Effector memory CD4-positive, alpha-beta T cell (primary cell): ENCODE results near the gene PTPRN2.

Experiments
- DNase-seq, 3 donors: peaks; one replicate each; pipeline ENCODE4 v3.0.0-alpha.2; 2020
- H3K27ac ChIP-seq: 2 replicates; pipeline ENCODE4 v1.7.0; 2013; ENCODE audit warnings: mild to moderate bottlenecking, low read length, moderate library complexity; ENCODE audit not compliant: insufficient read depth, poor library complexity, severe bottlenecking
- H3K27me3 ChIP-seq: replicated peaks from 2 replicates; pipeline ENCODE4 v1.7.0; 2013; ENCODE audit warnings: mild to moderate bottlenecking, low read length; ENCODE audit not compliant: insufficient read depth, control insufficient read depth, poor library complexity, severe bottlenecking
- H3K36me3 ChIP-seq: 2 replicates; pipeline ENCODE4 v1.7.0; 2013; ENCODE audit warnings: mild to moderate bottlenecking, low read length, moderate library complexity; ENCODE audit not compliant: control insufficient read depth, insufficient read depth
- H3K4me1 ChIP-seq: 2 replicates; pipeline ENCODE4 v1.7.0; 2013; ENCODE audit warnings: low read length, mild to moderate bottlenecking; ENCODE audit not compliant: control insufficient read depth, insufficient read depth, poor library complexity, severe bottlenecking
- H3K4me3 ChIP-seq: 2 replicates; pipeline ENCODE4 v1.7.0; 2013; ENCODE audit warnings: low read length, low read depth, mild to moderate bottlenecking; ENCODE audit not compliant: insufficient read depth, poor library complexity, severe bottlenecking
- H3K9me3 ChIP-seq: 2 replicates; pipeline ENCODE4 v1.7.0; 2013; ENCODE audit warnings: mild to moderate bottlenecking, low read length, moderate library complexity; ENCODE audit not compliant: control insufficient read depth

Gene PTPRN2

DNA sequence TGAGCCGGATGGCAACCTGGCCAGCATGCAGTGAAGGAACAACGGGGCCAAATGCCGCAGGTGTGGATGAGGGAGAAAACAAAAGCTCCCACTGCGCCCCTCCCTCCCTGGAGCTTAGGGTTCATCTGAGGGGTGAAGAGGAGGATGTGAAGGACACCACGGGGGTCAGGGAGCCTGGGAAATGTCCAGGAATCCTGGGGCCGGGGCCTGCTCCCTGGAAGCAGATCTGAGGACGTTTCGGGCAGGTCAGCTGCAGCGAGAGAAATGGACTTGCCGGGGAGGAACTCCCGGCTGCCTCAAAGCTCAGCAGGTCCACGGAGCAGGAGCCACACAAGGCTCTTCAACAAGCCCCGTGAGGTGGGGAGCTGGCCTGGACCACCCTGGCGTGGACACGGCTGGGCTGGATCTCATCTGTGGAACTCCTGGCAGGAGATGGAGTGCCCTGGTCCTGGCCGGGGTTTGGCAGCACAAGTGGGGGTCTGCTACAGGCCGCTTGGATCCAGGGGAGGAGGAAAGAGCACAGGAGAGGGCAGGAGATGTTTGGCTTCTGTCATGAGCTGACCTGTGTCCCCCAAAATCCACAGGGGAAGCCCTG is 585.0 kb downstream of the PTPRN2 start:
- H3K27me3 ChIP-seq = no peaks in the 10 kb centered on the region
- H3K4me3 ChIP-seq = no peak overlapping the region
- DNase-seq = no peak
- H3K27ac ChIP-seq = no peak overlapping the region
- no peaks in the 10 kb centered on the region for H3K4me1 ChIP-seq
- H3K9me3 ChIP-seq = no peaks in the 10 kb centered on the region
- no peaks in the 10 kb centered on the region for H3K36me3 ChIP-seq

DNA sequence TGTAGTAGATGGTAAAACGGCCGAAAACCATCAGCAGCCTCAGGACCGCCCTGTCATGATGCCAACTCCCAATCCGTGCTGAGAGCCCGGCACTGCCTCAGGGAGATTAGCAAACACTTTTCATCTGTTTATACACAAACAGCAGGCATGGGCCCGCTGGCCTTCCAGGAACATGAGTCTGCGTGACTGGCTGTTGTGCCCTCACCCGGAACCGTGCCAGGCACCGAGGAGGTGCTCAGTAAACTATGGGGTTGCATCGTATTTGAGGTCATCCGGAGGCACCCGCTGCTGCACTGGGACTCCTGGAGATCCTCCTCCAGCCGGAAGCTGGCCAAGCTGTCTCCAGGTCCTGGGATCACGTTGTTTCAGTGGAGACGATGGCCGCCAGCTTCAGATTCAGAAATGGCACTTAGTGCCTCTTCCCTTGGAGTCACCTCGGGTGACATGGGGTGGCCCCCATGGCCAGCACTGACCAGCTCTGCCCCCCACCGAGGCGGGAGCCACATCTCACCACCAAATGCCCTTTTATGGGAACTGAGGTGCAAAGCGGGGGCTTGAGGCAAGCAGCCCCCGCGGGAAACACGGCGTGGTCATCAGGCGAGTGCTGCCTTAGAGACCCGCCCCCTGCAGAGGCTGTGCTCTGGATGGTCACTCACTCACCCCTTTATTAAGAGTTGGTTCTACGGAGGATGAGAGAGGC is 585.9 kb downstream of the PTPRN2 start:
- Histone ChIP-seq H3K4me3 (no peak overlapping the region), H3K4me1 (no peaks in the 10 kb centered on the region)
- DNase-seq = no peak

DNA sequence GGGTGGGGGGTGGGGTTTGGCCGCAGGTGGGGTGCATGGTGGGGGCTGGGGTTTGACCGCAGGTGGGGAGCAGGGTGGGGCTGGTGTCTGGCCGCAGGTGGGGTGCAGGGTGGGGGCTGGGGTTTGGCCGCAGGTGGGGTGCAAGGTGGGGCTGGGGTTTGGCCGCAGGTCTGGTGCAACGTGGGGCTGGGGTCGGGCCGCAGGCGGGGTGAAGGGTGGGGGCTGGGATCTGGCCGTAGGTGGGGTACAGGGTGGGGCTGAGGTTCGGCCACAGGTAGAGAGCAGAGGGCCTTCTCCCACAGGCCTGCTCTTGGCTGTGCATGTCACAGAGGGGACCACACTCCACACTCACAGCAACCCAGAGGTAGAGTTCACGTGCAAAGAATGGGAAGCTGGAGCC is 586.6 kb downstream of the PTPRN2 start:
- Histone ChIP-seq H3K27ac (no peak overlapping the region), H3K36me3 (no peaks in the 10 kb centered on the region), H3K4me1 (no peaks in the 10 kb centered on the region), H3K27me3 (no peaks in the 10 kb centered on the region), H3K4me3 (no peak overlapping the region), H3K9me3 (no peaks in the 10 kb centered on the region)
- no peak for DNase-seq

More for the DNA sequence above, 585.9 kb downstream of the PTPRN2 start:
- Histone ChIP-seq H3K27me3 (no peaks in the 10 kb centered on the region), H3K36me3 (no peaks in the 10 kb centered on the region), H3K9me3 (no peaks in the 10 kb centered on the region), H3K27ac (no peak overlapping the region)

DNA sequence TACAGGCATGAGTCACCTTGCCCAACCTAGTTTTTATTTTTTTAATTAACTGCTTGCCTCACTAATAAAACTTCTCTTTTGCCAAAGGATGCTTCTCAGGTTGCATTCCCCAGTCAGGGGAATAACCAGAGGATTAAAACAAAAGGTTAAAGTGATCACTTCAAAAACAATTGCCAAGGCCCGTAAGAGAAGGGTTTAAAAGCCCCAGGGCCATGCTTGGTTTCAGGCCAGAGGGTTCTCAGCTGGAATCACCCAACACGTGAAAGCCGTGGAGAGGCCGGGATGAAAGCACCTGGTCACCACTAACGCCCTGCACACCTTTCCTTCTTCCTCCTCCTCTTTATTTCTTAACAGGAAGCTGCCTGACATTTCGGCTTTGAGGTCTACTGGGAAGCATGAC is 587.5 kb downstream of the PTPRN2 start:
- no peaks in the 10 kb centered on the region for H3K36me3 ChIP-seq
- H3K4me3 ChIP-seq = no peak overlapping the region

DNA sequence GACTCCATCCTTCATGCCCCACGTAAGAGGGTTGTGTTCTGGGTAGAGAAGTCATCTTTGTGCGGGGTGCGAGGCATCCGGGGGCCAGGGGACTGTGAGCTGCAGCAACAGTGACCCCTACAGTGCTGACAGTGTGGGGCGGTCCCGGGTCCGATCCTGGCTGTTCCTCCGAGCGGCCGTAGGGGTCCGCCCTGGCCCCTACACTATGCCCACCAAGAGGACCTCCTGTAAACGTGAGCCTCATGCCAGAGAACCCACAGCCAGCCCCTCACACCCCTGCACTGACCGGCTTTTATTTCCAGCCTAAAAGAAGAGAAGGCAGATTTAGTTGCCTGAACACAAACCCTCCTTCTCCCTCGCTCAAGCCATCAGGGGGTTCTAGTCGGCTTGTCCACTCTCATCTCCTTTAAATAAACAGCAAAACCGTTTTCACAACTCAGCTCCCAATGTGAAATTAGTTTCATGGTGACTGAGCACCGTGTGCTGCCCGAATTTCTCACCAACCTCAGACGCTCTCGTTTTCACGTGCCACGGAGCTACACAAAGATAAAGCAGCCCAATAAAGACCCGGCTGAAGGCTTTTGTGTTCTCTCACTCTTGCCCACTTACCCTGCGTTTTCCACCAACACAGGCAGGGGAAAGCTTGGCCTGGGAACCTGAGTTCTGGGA is 588.6 kb downstream of the PTPRN2 start:
- H3K27me3 ChIP-seq = no peaks in the 10 kb centered on the region
- H3K36me3 ChIP-seq = no peaks in the 10 kb centered on the region
- no peaks in the 10 kb centered on the region for H3K9me3 ChIP-seq
- no peaks in the 10 kb centered on the region for H3K4me1 ChIP-seq
- H3K27ac ChIP-seq = no peak overlapping the region
- no peak for DNase-seq
- H3K4me3 ChIP-seq = no peak overlapping the region

More for the DNA sequence above, 587.5 kb downstream of the PTPRN2 start:
- no peak for DNase-seq
- no peaks in the 10 kb centered on the region for H3K27me3 ChIP-seq
- no peaks in the 10 kb centered on the region for H3K9me3 ChIP-seq
- no peaks in the 10 kb centered on the region for H3K4me1 ChIP-seq
- H3K27ac ChIP-seq = no peak overlapping the region

DNA sequence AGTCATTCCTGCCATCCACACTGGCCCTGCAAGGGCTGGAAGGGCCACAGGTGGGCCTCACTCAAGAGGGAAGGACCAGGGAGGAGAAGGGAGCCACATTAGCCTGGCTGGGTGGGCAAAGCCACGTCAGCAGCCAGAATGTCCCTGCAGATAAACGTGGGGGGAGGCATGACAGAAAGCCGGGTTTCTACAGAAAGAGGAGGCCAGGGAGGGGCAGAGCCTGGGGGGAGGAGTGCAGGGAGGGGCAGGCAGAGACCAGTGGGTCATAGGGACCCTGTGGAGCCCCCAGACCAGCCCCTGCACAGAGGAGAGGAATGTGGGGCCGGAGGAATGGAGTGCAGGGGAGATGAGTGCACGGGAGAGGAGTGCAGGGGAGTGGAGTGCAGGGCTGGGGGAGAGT is 590.2 kb downstream of the PTPRN2 start:
- H3K4me1 ChIP-seq = no peaks in the 10 kb centered on the region
- H3K36me3 ChIP-seq = no peaks in the 10 kb centered on the region
- H3K27ac ChIP-seq = no peak overlapping the region
- H3K27me3 ChIP-seq = no peaks in the 10 kb centered on the region
- no peaks in the 10 kb centered on the region for H3K9me3 ChIP-seq
- H3K4me3 ChIP-seq = no peak overlapping the region
- no peak for DNase-seq

DNA sequence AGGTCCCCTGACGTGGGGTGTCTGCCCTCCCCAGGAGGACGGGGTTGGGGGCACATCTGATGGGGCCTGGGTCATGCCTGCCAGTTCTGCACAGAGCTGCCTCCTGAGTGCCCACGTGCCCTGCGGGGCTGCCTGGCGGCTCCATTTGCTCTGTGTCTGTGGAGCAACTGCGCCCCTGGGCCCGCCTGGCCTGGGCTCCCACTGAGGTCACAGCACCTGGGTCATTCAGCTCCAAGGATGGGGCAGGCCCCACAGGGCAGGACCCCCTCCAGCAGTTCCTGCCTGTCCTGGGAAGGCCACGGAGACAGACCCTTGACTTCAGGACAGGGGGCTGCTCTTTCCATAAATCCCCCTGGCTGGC is 590.6 kb downstream of the PTPRN2 start:
- Histone ChIP-seq H3K4me3 (no peak overlapping the region), H3K27ac (no peak overlapping the region), H3K4me1 (no peaks in the 10 kb centered on the region), H3K27me3 (no peaks in the 10 kb centered on the region), H3K9me3 (no peaks in the 10 kb centered on the region), H3K36me3 (no peaks in the 10 kb centered on the region)
- DNase-seq = no peak

DNA sequence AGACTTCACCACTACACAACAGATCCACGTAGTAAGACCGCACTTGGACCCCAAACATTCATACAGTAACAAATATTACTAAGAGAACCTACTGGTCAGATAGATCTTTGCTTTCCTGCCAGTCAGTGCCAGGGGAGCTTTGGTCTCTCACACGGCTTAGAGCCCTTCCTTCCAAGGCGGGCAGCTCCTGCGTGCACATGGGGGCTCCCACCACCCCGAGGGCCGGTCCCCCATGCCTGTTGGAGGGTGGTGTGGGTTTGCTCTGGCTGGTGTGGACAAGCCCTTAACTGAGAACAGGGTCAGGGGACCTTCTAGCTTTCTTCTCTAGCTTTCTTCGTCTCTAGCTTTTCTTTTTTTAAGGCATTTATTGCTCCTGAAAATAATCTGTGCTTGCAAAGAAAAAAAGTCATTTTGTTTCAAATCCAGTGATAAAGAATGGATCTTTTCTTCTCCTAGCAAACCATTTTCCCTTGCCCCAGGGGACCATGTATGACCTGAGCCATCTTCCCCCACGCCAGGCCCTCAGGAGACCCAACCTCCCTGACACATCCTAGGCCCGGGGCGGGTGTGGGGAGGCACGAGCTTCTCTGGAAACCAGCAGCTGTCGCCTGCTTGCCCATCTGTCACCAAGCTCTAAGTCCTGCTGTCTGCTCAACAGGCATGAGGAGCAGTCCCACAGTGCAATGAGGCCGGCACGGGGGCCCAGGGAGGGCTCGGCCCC is 591.1 kb downstream of the PTPRN2 start:
- DNase-seq = no peak
- Histone ChIP-seq H3K4me3 (no peak overlapping the region), H3K27me3 (no peaks in the 10 kb centered on the region), H3K36me3 (no peaks in the 10 kb centered on the region), H3K9me3 (no peaks in the 10 kb centered on the region), H3K4me1 (no peaks in the 10 kb centered on the region), H3K27ac (no peak overlapping the region)

DNA sequence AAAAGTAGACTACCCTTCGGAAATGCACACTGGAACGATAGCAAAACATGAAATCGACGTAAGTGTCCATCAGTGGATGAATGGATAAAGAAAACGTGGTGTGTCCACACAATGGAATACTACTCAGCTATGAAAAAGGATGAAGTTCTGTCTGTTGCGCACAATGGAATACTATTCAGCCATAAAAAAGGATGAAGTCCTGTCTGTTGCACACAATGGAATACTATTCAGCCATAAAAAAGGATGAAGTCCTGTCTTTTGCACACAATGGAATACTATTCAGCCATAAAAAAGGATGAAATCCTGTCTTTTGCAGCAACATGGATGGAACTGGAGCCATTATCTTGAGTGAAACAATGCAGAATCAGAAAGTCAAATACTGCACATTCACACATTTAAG is 591.8 kb downstream of the PTPRN2 start:
- Histone ChIP-seq H3K4me1 (no peaks in the 10 kb centered on the region), H3K27me3 (no peaks in the 10 kb centered on the region)
- no peak for DNase-seq

DNA sequence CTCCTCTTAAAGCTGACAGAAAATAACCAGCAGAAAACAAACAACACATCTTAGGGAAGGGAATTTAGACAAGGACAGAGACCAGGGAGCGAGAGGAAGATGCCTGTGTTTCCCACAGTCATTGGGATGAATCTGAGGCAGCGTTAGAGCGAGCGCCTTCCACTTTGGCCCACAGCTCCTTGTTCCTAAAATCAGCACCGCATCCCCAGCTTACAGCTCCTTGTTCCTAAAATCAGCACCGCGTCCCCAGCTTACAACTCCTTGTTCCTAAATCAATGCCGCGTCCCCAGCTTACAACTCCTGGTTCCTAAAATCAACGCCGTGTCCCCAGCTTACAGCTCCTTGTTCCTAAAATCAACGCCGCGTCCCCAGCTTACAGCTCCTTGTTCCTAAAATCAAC is 593.3 kb downstream of the PTPRN2 start:
- no peaks in the 10 kb centered on the region for H3K27me3 ChIP-seq
- H3K36me3 ChIP-seq = no peaks in the 10 kb centered on the region
- H3K4me3 ChIP-seq = no peak overlapping the region
- H3K27ac ChIP-seq = no peak overlapping the region
- H3K9me3 ChIP-seq = no peaks in the 10 kb centered on the region
- no peaks in the 10 kb centered on the region for H3K4me1 ChIP-seq
- DNase-seq = no peak

More for the DNA sequence above, 591.8 kb downstream of the PTPRN2 start:
- no peaks in the 10 kb centered on the region for H3K9me3 ChIP-seq
- H3K27ac ChIP-seq = no peak overlapping the region
- no peak overlapping the region for H3K4me3 ChIP-seq
- H3K36me3 ChIP-seq = no peaks in the 10 kb centered on the region
